COR-L47 (cell line): ENCODE results near the gene MIGA2.

Source experiments
- DNase-seq: peaks from one replicate; lab custom pipeline; 2025; lab: John Stamatoyannopoulos, UW

The MIGA2 gene

DNA sequence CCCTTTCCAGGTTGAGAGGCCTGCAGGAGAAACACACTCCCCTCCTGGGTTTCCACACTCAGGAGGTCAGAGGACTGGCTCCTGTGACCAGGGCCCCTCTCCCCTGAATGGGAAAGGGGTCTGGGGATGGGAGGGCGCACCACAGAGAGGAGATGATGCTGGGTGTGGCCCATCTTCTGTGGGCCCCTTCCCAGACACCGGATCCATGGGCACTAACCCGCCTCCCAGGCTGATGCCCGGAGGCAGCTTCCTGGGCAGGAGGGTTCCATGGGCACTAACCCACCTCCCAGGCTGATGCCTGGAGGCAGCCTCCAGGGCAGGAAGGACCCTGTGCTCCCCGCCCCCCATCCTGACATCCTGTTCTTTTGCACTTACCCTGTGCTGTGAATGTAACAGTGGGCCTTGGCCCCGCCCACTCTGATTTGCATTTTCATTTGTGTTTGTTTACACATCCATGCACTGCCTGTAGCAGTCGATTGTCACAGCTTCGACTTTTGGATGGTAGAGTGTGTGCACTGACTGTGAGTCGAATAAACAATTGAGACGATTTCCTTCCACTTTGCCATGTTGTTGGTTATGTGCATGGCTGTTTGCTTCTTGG, 35.2 kb downstream of the MIGA2 start:
- DNase-seq: no peak

DNA sequence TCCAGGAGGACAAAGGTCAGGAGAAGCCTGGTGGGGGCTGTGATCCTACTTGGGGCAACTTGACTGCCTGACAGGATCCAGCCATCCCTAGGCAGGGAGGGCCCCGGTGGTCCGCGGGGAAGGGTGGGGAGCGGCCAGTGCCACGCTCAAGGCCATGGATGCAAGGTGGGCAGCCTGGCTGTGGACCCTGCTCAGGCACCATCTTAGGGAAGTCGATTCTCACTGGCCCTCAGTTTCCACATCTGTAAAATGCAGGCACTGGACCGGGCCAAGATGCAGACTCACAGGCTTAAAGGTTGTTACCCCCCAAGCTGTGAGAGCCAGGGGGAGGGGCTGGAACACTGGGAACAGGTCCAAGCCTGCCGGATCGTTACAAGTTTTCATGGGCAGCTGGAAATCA, 35.7 kb downstream of the MIGA2 start:
- DNase-seq: no peak

DNA sequence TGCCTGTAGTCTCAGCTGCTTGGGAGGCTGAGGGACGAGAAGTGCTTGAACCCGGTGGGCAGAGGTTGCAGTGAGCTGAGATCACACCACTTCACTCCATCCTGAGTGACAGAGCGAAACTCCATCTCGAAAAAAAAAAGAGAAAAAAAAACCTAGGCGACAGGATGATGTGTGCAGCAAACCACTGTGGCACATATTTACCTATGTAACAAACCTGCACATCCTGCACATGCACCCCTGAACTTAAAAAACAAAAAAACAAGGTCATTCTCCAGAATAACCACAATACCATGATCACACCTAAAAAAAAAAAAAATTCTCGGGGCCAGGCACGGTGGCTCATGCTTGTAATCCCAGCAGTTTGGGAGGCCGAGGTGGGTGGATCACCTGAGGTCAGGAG, 37.0 kb downstream of the MIGA2 start:
- DNase-seq: no peak

DNA sequence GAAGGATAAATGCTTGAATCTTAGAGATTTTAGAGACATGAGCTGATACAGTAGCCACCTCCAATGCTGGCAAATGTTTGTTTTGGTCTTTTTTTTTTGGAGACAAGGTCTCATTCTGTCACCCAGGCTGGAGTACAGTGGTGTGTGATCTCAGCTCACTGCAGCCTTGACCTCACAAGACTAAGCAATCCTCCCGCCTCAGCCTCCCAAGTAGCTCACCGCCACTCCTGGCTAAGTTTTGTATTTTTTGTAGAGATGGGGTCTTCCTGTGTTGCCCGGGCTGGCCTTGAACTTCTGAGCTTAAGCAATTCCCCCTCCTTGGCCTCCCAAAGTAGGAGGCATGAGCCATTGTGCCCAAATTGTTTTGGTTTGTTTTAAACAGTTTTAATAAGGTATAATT, 37.7 kb downstream of the MIGA2 start:
- no peak for DNase-seq

DNA sequence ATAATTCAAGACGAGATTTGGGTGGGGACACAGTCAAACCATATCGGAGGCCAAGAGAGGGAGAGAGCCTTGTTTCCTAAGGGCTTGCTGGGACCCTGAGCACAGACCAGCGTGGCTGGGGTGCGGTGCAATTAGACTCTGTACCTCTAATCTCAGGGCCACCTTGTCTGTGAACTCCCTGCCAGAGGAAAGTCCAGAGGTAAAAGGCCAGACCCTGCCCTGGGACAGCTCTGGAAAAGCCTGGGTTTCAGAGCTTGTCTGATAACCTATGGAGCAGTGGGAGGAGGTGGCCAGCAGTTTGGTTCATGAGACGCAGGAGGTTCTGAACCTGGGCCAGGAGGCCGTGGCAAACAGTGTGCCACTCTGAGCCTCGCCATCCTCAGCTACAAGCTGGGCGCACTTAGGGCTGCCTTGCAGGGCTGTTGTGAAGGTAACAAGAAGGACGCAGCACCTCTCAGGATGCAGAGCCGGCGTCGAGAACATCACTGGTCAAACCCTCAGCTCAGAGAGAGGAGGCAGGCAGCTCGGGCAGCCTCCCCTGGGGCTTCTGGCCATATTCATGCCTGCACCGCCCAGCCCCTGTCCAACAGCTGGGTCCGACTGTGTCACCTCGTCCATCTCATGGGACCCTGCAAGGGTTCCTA, 39.7 kb downstream of the MIGA2 start:
- no peak for DNase-seq

DNA sequence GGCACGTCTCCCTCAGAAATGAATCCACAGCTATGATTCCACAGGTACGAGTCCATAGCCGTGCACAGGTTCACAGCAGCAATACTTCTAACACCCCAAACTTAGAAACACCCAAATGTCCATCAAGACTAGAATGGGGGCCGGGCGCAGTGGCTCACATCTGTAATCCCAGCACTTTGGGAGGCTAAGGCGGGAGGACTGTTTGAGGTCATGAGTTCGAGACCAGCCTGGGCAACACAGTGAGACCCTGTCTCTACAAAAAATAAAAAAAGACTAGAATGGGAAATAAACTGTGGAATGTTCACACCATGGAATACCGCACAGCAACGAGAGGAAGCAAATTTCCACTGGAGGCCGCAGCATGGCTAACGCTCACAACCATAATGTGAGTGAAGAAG, 40.2 kb downstream of the MIGA2 start:
- DNase-seq: no peak

DNA sequence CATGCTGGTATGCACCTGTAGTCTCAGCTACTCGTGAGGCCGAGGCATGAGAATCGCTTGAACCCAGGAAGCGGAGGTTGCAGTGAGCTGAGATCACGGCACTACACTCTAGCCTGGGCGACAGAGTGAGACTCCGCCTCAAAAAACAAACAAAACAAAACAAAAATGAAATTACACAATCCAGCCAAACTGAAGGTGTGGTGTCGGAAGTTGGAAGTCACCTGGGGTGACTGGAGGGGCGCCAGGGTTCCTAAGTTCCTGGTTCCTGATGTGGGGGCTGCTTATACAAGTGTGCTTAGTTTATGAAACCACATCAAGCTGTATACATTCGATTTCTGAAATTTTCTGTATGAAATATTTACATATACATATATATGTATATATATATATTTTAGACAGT, 40.8 kb downstream of the MIGA2 start:
- DNase-seq: no peak

DNA sequence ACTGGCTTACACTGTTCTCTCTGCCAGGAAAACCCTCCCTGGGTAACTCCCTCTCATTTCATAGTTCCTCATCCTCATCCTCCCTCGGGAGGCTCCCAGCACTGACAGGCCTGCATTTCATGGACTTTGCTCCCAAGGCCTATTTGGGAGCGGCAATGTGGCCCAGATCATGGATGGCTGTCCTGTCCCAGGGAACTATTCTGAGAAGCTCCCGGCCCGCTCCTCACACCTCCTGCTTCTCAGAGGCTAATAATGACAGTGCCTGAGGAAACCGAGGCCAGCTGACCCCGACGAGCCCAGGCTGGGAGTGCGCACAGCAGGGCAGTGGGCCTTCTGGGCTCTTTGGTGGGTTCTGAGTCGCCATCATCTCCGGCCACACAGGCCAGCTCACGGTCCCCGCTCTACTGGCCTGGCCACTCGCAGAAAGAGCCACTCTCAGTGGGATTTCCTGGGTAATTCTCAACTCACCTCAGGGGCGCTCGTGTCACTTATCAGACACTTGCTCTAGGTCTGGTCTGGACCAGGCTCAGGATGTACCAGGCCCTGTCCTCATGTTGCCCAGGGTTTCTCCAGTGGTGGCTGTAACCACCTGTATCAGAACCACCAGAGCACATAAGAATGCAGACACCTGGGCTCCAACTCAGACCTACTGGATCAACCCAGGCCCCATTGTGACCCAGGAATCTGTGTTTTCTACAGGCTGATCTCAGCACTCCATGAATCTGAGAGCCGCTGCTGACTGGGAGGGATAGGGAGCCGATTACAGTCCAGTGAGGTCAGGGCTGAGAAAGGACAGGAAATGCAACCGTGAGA, 42.5 kb downstream of the MIGA2 start:
- DNase-seq: no peak

DNA sequence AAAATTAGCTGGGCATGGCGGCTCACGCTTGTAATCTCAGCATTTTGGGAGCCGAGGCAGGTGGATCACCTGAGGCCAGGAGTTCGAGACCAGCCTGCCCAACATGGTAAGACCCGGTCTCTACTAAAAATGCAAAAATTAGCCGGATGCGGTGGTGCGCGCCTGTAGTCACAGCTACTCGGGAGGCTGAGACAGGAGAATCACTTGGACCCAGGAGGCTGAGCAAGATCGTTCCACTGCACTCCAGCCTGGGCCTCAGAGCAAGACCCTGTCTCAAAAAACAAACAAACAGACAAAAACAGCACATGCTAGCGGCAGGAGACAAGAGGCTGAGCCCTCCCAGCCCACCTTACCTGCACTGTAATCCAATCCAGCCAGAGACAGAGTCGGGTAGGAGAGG, 43.4 kb downstream of the MIGA2 start:
- DNase-seq: no peak

DNA sequence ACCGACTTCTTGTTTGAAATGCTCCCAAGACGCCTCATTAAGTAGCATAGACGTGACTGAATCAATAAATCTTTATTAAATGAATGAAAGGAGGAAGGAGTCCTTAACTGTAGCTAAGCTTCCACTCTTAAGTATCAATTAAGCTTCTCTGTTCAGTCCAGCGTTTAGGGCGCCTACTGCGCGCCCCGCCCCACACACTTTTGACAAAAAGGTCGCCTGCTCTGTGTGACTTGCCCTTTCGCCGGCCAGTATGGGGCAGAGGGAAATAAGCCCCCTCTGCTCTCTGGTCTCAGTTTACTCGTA, 43.8 kb downstream of the MIGA2 start:
- no peak for DNase-seq

DNA sequence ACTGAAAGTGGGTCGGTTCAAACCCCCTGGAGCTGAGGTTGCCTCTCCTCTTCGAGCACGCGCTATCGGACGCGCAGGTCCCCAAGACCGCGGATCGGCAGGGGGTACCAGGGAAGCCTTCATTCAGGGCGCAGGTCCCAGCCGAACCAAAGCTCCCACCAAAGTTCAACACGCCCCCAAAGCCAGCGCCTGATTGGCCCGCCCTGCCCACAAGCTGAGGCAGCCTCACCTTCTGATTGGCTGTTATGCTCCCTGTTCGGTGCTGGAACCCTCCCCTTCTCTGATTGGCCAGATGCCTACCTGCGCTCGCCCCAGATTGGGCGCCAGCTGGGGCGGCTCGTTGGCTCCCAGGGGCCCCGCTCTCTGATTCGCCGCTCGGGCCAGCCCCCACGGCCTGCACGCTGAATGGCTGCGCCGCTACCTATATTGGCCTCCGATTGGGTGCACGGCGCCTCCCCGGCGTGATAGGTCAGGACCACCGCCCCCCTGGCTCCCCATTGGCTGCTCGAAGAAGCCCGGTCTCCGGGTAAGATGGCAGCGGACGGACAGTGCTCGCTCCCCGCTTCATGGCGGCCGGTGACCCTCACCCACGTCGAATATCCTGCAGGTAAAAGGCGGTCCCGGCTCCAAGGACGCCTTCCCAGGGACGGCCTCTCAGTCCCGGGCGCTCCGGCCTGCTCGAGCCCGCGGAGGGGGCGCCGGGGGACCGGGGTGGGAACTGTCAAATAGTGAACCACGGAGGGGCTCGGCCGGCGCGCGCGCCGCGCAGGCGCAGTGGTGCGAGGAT, 44.4 kb downstream of the MIGA2 start, which contains the start of gene DOLPP1:
Gene DOLPP1, plus strand, starts transcription at position 511 of the 787 bp plus-strand sequence. Its CDS starts 21 bp downstream, at position 532.
- peak; percentile 99 for DNase-seq

DNA sequence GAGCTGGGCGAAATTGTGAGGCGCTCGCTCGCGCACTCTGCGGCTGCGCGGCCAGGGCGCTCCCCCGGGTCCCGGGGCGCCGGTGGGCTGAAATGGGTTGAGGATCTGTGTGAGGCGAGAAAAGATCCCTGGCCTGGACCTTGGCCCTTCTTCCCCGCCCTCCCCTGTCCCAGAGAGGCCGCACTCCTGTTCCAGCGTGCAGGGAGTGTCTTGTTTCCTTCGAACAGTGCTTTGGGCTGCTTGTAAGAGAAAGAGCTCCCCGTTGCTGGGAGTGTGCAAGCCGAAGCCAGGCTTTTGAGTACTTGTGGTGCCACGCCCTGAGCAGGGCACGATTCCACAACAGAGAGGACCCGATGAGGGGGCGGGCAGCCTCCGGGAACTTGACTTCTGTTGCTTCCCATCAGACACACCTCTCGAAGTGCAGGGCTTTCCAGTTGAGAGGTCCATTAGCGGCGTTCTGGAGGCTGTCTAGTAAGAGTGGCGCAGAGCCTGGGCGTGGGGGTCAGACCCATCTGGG, 45.0 kb downstream of the MIGA2 start:
- no peak for DNase-seq

DNA sequence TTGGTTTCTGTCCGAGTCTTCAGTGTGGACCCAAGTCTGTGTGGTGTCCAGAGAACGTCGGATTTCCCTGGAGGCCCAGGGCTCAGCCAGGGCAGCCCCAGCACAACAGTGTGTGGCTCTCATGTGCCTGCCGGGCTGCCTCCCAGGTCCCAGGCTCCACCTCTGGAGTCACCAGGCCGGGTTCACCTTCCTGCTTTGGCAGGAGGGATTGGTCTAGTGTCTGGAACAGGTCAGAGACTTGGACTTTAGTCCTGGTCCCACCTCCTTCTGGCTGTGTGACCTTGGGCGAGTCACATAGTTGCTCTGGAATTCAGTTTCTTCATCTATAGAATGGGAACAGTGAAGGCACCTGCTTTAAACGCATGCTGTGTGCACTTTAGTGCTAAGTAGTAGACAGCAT, 47.7 kb downstream of the MIGA2 start:
- no peak for DNase-seq

DNA sequence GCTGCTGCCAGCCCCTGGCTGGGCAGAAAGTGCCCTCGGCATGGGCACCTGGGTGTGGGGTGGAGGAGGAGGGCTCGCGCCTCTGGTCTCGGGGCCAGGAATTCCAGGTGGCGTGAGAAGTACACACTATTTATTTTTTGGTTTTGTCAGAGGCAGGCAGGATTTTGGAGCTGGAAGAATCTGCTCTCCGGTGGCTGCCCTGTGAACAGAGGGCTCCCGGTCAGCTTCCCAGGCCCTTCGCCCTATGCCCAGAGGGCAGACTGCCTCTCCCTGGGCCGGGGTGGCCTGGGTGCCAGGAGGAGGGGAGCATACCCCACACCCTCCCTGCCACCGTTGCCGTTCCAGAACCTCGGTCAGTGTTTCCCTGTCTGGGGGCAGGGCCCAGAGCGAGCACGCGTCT, 52.8 kb downstream of the MIGA2 start:
- no peak for DNase-seq

DNA sequence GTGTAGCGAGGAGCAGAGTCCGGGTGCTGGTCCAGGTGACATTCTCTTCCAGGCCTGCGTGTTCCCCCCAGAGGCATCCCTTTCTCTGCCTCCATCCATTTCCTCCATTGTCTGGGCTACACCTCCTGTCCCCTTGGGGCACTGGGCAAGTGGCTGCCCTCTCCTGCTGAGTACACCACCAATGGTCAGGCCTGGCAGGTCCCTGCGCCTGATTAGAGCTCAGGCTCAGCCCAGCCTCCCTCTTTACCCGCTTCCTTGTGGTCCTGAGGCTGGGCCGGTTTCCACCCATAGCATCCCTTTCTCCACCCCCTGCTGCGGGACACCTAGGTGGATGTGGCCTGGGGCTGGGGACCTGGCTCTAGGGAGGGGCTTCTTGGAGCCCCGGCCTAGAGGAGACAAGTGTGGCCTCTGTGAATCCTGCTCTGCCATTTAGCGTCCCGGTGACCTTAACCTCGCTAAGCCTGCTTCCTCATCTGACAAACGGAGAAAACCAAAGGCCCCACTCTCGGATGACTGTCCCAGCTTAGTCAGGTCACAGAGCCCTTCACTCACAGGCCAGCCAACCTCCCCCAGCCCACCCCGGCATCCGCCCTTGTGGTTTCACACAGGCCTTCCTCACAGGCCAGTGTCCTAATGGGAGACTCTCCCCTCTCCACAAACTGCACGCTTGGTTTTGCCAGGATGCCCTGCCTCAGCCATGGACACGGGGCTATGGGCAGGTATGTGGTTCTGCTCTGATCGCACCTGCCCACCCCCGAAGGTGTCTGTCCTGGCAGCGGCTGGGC, 57.4 kb downstream of the MIGA2 start:
- DNase-seq: no peak

DNA sequence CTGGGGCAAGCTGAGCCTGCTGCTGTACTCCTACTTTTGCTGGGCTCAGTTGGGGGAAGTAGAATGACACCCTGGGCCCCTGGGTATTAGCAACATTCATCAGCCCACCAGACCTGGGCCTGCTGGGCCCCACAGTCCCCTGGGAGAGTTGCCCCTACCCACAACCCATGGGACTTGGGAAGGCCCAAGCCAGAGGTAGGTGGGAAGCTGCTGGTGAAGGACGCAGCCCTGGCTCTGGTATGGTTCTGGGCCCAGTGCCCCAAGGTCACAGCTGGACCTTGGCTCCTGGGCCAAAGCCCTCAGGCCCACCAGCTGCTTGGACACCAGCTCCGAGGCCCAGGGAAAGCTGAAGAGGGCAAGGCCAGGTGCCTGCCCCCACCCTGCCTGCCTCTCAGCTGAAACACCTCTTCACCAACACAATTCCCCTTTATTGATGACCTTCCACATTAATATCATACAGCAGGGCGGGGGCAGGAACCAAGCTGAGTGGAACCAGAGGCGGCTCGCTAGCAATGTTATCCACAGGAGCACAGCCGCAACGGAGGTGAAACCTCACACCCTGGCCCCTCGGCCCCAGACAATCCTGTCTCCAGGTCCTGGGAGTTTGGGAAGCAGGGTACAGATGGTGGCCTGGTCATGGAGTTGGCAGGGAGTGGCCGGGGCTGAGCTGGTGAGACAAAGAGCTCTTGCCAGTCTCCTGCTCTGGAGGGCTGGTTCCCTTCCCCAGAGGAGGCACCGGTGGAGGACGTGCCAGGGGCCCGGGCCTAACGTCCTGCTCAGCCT, 58.2 kb downstream of the MIGA2 start:
- DNase-seq: no peak

DNA sequence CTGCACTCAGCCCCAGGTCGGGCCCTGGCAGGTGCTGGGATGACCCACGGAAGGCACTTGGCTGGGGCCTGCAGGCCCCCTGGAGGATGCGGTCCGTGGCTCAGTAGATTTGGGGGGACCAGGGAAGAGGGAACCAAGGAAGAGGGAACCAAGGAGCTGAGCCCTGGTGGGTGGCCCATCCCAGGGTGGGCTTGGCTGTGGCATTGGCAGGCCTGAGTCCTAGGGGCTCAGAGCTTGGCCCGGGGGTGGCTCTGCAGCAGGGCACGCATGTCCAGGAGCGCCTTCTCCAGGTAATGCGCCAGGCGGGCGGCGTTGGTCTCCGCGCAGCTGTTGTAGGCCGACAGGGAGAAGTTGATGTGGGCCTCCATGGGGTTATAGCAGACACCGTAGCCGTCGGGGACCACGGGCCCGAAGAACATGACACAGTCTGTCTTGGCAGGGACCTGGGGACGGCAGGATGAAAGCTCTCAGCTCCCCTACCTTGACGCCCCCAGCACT, 58.8 kb downstream of the MIGA2 start:
- no peak for DNase-seq

DNA sequence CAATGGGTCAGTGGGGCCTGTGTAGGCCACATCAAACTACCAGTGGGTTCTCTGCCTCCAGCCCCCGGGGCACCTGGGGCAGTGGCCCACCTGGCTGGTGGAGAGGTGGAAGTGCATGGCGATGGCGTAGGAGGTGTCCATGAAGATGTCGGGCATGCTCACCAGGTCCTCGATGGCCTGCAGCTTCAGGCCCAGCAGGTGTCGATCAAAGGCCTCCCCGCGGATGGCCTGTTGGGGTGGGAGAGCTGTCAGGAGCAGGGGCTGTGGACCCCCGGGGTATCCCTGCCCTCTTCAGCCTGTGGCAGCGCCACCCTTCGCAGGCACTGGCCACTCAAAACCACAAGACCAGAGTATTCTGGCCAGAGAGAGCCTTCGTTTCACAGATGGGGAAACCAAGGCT, 59.5 kb downstream of the MIGA2 start:
- DNase-seq: no peak

DNA sequence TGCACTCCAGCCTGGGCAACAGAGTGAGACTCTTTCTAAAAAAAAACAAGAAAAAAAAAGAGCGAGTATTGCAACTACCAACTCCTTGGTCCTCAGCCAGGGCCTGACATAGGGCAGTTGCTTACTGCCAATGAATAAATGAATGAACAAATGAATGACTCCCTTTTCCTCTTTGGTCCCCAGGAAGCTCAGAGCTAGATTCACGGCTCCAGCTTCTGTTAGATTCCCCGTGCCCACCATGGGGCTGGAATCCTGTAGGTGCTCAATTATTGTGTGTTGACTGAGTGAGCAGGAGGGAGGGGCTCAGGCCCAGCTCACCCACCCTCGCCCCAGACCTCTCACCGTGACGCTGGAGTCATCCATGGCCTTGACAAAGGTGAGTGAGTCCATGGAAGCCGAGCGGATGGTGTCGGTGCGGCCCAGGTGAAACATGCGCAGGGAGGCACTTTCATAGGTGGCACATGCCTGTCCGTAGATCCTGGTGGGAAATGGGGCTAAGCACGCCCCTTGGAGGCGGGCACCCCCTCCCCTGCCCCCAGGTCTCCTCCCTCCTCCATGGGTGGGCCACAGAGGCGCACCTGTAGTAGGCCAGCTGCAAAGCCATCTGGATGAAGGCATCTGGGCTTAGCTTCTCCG, 61.4 kb downstream of the MIGA2 start:
- DNase-seq: no peak

DNA sequence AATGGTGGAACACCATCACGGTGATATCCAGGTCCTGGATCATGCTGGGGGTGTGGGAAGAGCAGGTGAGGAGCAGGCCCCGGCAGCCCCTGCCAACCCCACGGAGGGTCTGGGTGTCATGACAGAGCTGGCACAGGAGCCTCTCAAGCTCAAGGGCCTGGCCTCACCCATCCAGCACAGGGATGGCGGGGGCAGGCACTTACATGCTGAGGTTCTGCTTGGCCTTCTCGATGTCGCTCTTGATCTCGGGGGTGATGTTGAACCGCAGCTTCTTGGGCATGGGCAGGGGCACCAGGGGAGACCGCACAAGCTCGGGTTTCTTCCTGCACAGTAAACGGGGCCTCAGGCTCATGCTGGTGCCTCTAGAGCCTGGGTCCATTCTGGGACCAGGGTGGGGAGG, 61.9 kb downstream of the MIGA2 start:
- no peak for DNase-seq
